ENCODE measurements around the gene ISYNA1. TPM values are rescaled to one million over a fixed set of nuclear protein-coding genes. Genes with fewer than 3 reads are reported as not detected.

The ISYNA1 gene
- total and polyA plus RNA-seq, 2 of the 13 experiments (the other 11 are each of a cell fraction or from before 2014, with no cell fraction given): 29.6 to 48.5 TPM

DNA sequence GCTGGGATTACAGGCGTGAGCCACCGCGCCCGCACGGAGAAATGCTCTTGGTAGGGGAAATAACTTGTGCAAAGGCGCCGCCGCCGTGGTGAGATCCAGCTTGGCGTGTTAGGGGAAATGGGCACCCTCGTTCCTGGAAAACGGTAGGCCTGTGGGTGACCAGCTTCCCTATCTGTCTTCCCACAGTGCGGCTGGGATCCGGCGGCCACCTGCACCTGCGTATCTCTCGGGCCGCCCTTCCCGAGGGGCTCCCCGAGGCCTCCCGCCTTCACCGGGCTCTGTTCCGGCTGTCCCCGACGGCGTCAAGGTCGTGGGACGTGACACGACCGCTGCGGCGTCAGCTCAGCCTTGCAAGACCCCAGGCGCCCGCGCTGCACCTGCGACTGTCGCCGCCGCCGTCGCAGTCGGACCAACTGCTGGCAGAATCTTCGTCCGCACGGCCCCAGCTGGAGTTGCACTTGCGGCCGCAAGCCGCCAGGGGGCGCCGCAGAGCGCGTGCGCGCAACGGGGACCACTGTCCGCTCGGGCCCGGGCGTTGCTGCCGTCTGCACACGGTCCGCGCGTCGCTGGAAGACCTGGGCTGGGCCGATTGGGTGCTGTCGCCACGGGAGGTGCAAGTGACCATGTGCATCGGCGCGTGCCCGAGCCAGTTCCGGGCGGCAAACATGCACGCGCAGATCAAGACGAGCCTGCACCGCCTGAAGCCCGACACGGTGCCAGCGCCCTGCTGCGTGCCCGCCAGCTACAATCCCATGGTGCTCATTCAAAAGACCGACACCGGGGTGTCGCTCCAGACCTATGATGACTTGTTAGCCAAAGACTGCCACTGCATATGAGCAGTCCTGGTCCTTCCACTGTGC, 49.6 kb downstream of the ISYNA1 start (continued):
- TF ChIP-seq ZNF234 (CRISPR knock-in tag; conservative IDR thresholded peaks at IDR 0.05) (0 out of 2 replicates have a peak, but pooled peaks have one; percentile 84), ZBTB26 (CRISPR knock-in tag; IDR thresholded peaks at IDR 0.05; ENCODE audit: borderline replicate concordance) (no peak), ZMAT3 (CRISPR knock-in tag; conservative IDR thresholded peaks at IDR 0.05) (peak; percentile 13; the same call in 1 of the 2 replicates), SAP130 (CRISPR knock-in tag; IDR thresholded peaks at IDR 0.05; ENCODE audit: low read depth) (peak; percentile 57), BCL3 (CRISPR knock-in tag; IDR thresholded peaks at IDR 0.05) (no peak; the same call in 1 of the 2 replicates), ZNF484 (CRISPR knock-in tag; IDR thresholded peaks at IDR 0.05; ENCODE audit: borderline replicate concordance, low read depth) (peak; percentile 35; the same call in 1 of the 2 replicates), TP53 (CRISPR knock-in tag; conservative IDR thresholded peaks at IDR 0.05) (peak; percentile 89), HNRNPK (IDR thresholded peaks at IDR 0.05; ENCODE audit: low read depth, low read length, poor library complexity, severe bottlenecking) (peak; percentile 74), ZSCAN25 (CRISPR knock-in tag; IDR thresholded peaks at IDR 0.05) (peak; percentile 42; the same call in 1 of the 2 replicates), SCMH1 (CRISPR knock-in tag; IDR thresholded peaks at IDR 0.05; ENCODE audit: borderline replicate concordance) (no peak), KLF15 (CRISPR knock-in tag; IDR thresholded peaks at IDR 0.05; ENCODE audit: borderline replicate concordance) (no peak; the same call in 1 of the 2 replicates), ATF7-NPFF (CRISPR knock-in tag; IDR thresholded peaks at IDR 0.05; ENCODE audit: low read depth) (peak; percentile 93; the same call in 1 of the 2 replicates), CSRNP1 (CRISPR knock-in tag; IDR thresholded peaks at IDR 0.05) (peak; percentile 77), KDM2A (CRISPR knock-in tag; IDR thresholded peaks at IDR 0.05; ENCODE audit: borderline replicate concordance, low read depth) (peak; percentile 87), ZNF644 (CRISPR knock-in tag; IDR thresholded peaks at IDR 0.05; ENCODE audit: low read depth) (no peak)
- TF ChIP-seq, protein P1, sequence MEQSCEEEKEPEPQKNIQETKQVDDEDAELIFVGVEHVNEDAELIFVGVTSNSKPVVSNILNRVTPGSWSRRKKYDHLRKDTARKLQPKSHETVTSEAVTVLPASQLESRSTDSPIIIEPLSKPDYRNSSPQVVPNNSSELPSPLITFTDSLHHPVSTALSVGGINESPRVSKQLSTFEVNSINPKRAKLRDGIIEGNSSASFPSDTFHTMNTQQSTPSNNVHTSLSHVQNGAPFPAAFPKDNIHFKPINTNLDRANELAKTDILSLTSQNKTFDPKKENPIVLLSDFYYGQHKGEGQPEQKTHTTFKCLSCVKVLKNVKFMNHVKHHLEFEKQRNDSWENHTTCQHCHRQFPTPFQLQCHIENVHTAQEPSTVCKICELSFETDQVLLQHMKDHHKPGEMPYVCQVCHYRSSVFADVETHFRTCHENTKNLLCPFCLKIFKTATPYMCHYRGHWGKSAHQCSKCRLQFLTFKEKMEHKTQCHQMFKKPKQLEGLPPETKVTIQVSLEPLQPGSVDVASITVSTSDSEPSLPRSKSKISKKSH (CRISPR knock-in tag; IDR thresholded peaks at IDR 0.05; ENCODE audit: borderline replicate concordance): no peak; the same call in 1 of the 2 replicates
- TF ChIP-seq, protein P2, sequence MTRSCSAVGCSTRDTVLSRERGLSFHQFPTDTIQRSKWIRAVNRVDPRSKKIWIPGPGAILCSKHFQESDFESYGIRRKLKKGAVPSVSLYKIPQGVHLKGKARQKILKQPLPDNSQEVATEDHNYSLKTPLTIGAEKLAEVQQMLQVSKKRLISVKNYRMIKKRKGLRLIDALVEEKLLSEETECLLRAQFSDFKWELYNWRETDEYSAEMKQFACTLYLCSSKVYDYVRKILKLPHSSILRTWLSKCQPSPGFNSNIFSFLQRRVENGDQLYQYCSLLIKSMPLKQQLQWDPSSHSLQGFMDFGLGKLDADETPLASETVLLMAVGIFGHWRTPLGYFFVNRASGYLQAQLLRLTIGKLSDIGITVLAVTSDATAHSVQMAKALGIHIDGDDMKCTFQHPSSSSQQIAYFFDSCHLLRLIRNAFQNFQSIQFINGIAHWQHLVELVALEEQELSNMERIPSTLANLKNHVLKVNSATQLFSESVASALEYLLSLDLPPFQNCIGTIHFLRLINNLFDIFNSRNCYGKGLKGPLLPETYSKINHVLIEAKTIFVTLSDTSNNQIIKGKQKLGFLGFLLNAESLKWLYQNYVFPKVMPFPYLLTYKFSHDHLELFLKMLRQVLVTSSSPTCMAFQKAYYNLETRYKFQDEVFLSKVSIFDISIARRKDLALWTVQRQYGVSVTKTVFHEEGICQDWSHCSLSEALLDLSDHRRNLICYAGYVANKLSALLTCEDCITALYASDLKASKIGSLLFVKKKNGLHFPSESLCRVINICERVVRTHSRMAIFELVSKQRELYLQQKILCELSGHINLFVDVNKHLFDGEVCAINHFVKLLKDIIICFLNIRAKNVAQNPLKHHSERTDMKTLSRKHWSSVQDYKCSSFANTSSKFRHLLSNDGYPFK (CRISPR knock-in tag; IDR thresholded peaks at IDR 0.05; ENCODE audit: borderline replicate concordance): peak; percentile 59; the same call in 1 of the 2 replicates
